HepG2 (cell line): ENCODE results near the gene RHOT2. TPM values are rescaled to one million over a fixed set of nuclear protein-coding genes. Genes with fewer than 3 reads are reported as not detected.
A peak's percentile ranks its signal among the peaks of the same experiment; 100 is the strongest.

Source experiments
- AGO2 ChIP-seq: fragments of 200-400 bp; formaldehyde crosslinking; optimal IDR thresholded peaks from 2 replicates; pipeline ENCODE3; 2017; ENCODE audit warnings: mild to moderate bottlenecking, low read depth, low read length, moderate library complexity
- DMTF1 ChIP-seq: sonication (generic); formaldehyde crosslinking; IDR thresholded peaks from 2 replicates; pipeline ENCODE4 v1.4.0; 2020; ENCODE audit warnings: mild to moderate bottlenecking, missing genetic modification reagents
- ELF3 ChIP-seq: IDR thresholded peaks from 2 replicates; pipeline ENCODE4 v1.6.1; 2016; ENCODE audit warnings: missing genetic modification reagents, missing compliant biosample characterization
- ETV5 ChIP-seq: IDR thresholded peaks from 2 replicates; pipeline ENCODE4 v1.6.1; 2018; ENCODE audit warnings: missing biosample characterization, missing genetic modification reagents, inconsistent platforms, borderline replicate concordance
- KAT7 ChIP-seq: IDR thresholded peaks from 2 replicates; pipeline ENCODE4 v1.6.1; 2018; ENCODE audit warnings: borderline replicate concordance, missing compliant biosample characterization
- MLX ChIP-seq: IDR thresholded peaks from 2 replicates; pipeline ENCODE4 v1.6.1; 2016
- NFIB ChIP-seq: sonication (generic); formaldehyde crosslinking; IDR thresholded peaks from 2 replicates; pipeline ENCODE4 v1.9.0; 2021; ENCODE audit warnings: missing genetic modification reagents, mild to moderate bottlenecking, borderline replicate concordance
- SP1 ChIP-seq, 2 experiments: fragments of 450-650 bp in 1 of 2; sonication (generic) in 1 of 2; formaldehyde crosslinking in 1 of 2; IDR thresholded peaks; 2 replicates each; pipeline versions ENCODE4 v1.4.0 to v1.6.1; 2016 to 2020; ENCODE audit warnings: missing genetic modification reagents in 1 of 2
- TBX2 ChIP-seq: sonication (generic); formaldehyde crosslinking; IDR thresholded peaks from 2 replicates; pipeline ENCODE4 v1.5.0; 2020; ENCODE audit warnings: missing genetic modification reagents, mild to moderate bottlenecking, borderline replicate concordance
- THAP11 ChIP-seq: IDR thresholded peaks from 2 replicates; pipeline ENCODE4 v1.6.1; 2016; ENCODE audit warnings: missing biosample characterization, missing genetic modification reagents
- THAP7 ChIP-seq: sonication (generic); formaldehyde crosslinking; IDR thresholded peaks from 2 replicates; pipeline ENCODE4 v1.8.1; 2023; ENCODE audit warnings: mild to moderate bottlenecking, missing genetic modification reagents
- TRIM24 ChIP-seq: sonication (generic); formaldehyde crosslinking; IDR thresholded peaks from 2 replicates; pipeline ENCODE4 v1.8.0; 2022; ENCODE audit warnings: mild to moderate bottlenecking, missing genetic modification reagents
- XBP1 ChIP-seq: sonication (generic); formaldehyde crosslinking; IDR thresholded peaks from 2 replicates; pipeline ENCODE4 v1.5.0; 2020; ENCODE audit warnings: missing genetic modification reagents
- ZNF10 ChIP-seq: sonication (generic); formaldehyde crosslinking; IDR thresholded peaks from 2 replicates; pipeline ENCODE4 v1.4.0; 2020; ENCODE audit warnings: mild to moderate bottlenecking, low read depth, missing genetic modification reagents, borderline replicate concordance
- ZNF460 ChIP-seq: sonication (generic); formaldehyde crosslinking; IDR thresholded peaks from 2 replicates; pipeline ENCODE4 v1.5.1; 2020; ENCODE audit warnings: missing genetic modification reagents, mild to moderate bottlenecking, borderline replicate concordance
- ZNF572 ChIP-seq: sonication (generic); formaldehyde crosslinking; IDR thresholded peaks from 2 replicates; pipeline ENCODE4 v1.5.1; 2020; ENCODE audit warnings: mild to moderate bottlenecking, missing genetic modification reagents
- ZNF605 ChIP-seq: sonication (generic); formaldehyde crosslinking; IDR thresholded peaks from 2 replicates; pipeline ENCODE4 v1.8.0; 2022; ENCODE audit warnings: mild to moderate bottlenecking, missing genetic modification reagents
- ZNF615 ChIP-seq: sonication (generic); formaldehyde crosslinking; IDR thresholded peaks from 2 replicates; pipeline ENCODE4 v1.5.0; 2020; ENCODE audit warnings: mild to moderate bottlenecking, missing genetic modification reagents, borderline replicate concordance
- ZNF720 ChIP-seq: sonication (generic); formaldehyde crosslinking; IDR thresholded peaks from 2 replicates; pipeline ENCODE4 v1.4.0; 2020; ENCODE audit warnings: missing genetic modification reagents
- ZUFSP ChIP-seq: sonication (generic); formaldehyde crosslinking; IDR thresholded peaks from 2 replicates; pipeline ENCODE4 v1.9.0; 2021; ENCODE audit warnings: missing genetic modification reagents, mild to moderate bottlenecking, borderline replicate concordance
- polyA plus RNA-seq, 8 experiments: library from polyadenylated mRNA; depleted of rRNA in 3 of 8; stranded (reverse) in 7 of 8; unstranded in 1 of 8; fragments of >200 nt; fragmentation: Illumina TruSeq in 4 of 8; extraction: Trizol in 4 of 8; gene quantifications; 2 replicates each; pipeline versions ENCODE4 v1.2.1 to v1.2.3, GENCODE V29; 2011 to 2016; ENCODE audit warnings: low read depth in 4 of 8, missing spikeins in 1 of 8, mixed read lengths in 1 of 8; ENCODE audit not compliant: insufficient read depth in 1 of 8
- total RNA-seq, 5 experiments: library from RNA; depleted of rRNA; stranded (reverse); fragments of >200 nt; fragmentation: Illumina TruSeq; extraction: Trizol; gene quantifications; 2 replicates each; pipeline ENCODE4 v1.2.3, GENCODE V29; 2016; ENCODE audit warnings: low read depth in 1 of 5

The RHOT2 gene
- total and polyA plus RNA-seq, 2 of the 13 experiments (the other 11 are each of a cell fraction or from before 2014, with no cell fraction given): 63.6 to 76.9 TPM

- TF ChIP-seq AGO2 (peak; percentile 99), NFIB (CRISPR knock-in tag) (no peak), ZUFSP (no peak), ETV5 (CRISPR knock-in tag) (peak; percentile 85), THAP11 (CRISPR knock-in tag) (peak; percentile 92), XBP1 (0 out of 2 replicates have a peak, but pooled peaks have one; percentile 19), THAP7 (CRISPR knock-in tag) (peak; percentile 79; the same call in 1 of the 2 replicates), ZNF10 (CRISPR knock-in tag) (no peak), KAT7 (CRISPR knock-in tag) (peak; percentile 81; the same call in 1 of the 2 replicates), ZNF460 (CRISPR knock-in tag) (no peak; the same call in 1 of the 2 replicates), SP1 (IDR thresholded peaks at IDR 0.05) (no peak), SP1 (CRISPR knock-in tag; IDR thresholded peaks at IDR 0.05) (peak; percentile 78), ZNF615 (CRISPR knock-in tag) (no peak; the same call in 1 of the 2 replicates), TBX2 (CRISPR knock-in tag) (peak; percentile 83), ZNF720 (CRISPR knock-in tag) (no peak), DMTF1 (CRISPR knock-in tag) (no peak), TRIM24 (no peak), ZNF572 (CRISPR knock-in tag) (no peak), ELF3 (peak; percentile 73), ZNF605 (no peak), MLX (CRISPR knock-in tag) (peak; percentile 59; the same call in 1 of the 2 replicates)
Measured at GRCh38 chr16:648781-649589, 18.9 kb upstream of the RHOT2 start, which contains the start of gene WDR90 (continued).
